ENCODE results near the gene SCARF1. TPM values are rescaled to one million over a fixed set of nuclear protein-coding genes. Genes with fewer than 3 reads are reported as not detected.
A peak's percentile ranks its signal among the peaks of the same experiment; 100 is the strongest.

Gene SCARF1
- total RNA-seq, 1 experiment from 2014 or later = 0.73 TPM

GRCh38 chr17:1684378-1685189 is 39.1 kb upstream of the SCARF1 start, which contains the start of gene PRPF8:
TSS of gene PRPF8 (minus strand) at chr17:1684867. CDS start at chr17:1684571, 296 bp downstream.
- peak within 1 kb of the TSS; percentile 97 for H3K4me2 ChIP-seq (ENCODE audit: low read length)
- H4K20me1 ChIP-seq (ENCODE audit: low read length) = peaks cover 15% of the 10 kb centered on the region
- ChIA-PET CTCF (no interaction called here), POLR2A (ENCODE audit: unreplicated experiment) (interaction anchor here (0.5 to 0.6 kb wide), 2 partner anchors 19 to 22 kb away, joined by 4 to 6 read pairs; no protein-coding TSS in a partner anchor)
- TF ChIP-seq EZH2phosphoT487 (IDR thresholded peaks at IDR 0.05; ENCODE audit: borderline replicate concordance, low read length) (no peak), CTCF (conservative IDR thresholded peaks at IDR 0.05; ENCODE audit: low read depth, low read length) (no peak), EZH2 (IDR thresholded peaks at IDR 0.05; ENCODE audit: low read length, unreplicated experiment) (no peak)
- peaks cover 47% of the 10 kb centered on the region for H3K79me2 ChIP-seq (ENCODE audit: low read length)
- H3K9me3 ChIP-seq (ENCODE audit: low read length) = no peaks in the 10 kb centered on the region
- no peaks in the 10 kb centered on the region for H3K9me2 ChIP-seq (replicated peaks; ENCODE audit: low read length)
- peak; percentile 95 for DNase-seq
- H3F3A ChIP-seq (ENCODE audit: low read length, unreplicated experiment) = no peaks in the 10 kb centered on the region
- ATAC-seq = peak; percentile 99
- intact Hi-C loops (cut with micrococcal nuclease) = loop anchor here (2.0 kb wide), 1 partner anchor 26 kb away; the partner anchor contains the start of gene TLCD2
- H3K27ac ChIP-seq (ENCODE audit: low read length) = peak within 1 kb of the TSS; percentile 55
- H3K36me3 ChIP-seq (ENCODE audit: low read depth, low read length) = peaks cover 36% of the 10 kb centered on the region
- H3K4me1 ChIP-seq (ENCODE audit: insufficient read depth, low read length) = peaks cover 6% of the 10 kb centered on the region
- TSS peak; percentile 80 for BruUV-seq (replicated peaks)
- H2AFZ ChIP-seq (ENCODE audit: low read length) = peak within 1 kb of the TSS; percentile 67
- H3K27me3 ChIP-seq (ENCODE audit: low read length) = no peaks in the 10 kb centered on the region
- peak within 1 kb of the TSS; percentile 84 for H3K4me3 ChIP-seq (ENCODE audit: low read length)
- peak within 1 kb of the TSS; percentile 94 for H3K9ac ChIP-seq (ENCODE audit: low read length)

DNA sequence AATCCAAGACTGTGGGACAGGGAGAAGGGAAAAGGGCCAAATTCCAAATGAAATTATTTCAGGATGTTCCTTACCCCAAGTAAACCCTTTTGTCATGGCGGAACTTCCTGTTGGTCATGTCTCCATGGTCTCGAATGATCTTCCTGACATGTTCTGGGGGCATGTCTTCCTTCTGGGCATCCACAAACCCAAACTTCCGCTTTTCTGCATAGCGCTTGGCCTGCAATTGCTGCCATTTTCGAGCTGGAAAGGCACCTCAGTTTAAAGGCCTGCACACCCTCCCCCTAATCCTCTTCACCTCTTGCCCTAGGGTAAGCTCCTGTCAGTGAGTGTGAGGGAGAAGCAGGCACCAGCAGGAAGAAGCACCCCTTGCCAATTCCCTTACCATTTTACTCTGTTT is 37.9 kb upstream of the SCARF1 start:
- ChIA-PET CTCF (no interaction called here), POLR2A (ENCODE audit: unreplicated experiment) (no interaction called here)
- intact Hi-C loops (cut with micrococcal nuclease) = no loop called here
- Histone ChIP-seq H3F3A (ENCODE audit: low read length, unreplicated experiment) (no peaks in the 10 kb centered on the region), H4K20me1 (ENCODE audit: low read length) (peaks cover 15% of the 10 kb centered on the region), H3K9me3 (ENCODE audit: low read length) (no peaks in the 10 kb centered on the region), H3K4me3 (ENCODE audit: low read length) (peak overlapping the region; percentile 84), H3K27ac (ENCODE audit: low read length) (no peak overlapping the region), H2AFZ (ENCODE audit: low read length) (no peak overlapping the region), H3K4me1 (ENCODE audit: insufficient read depth, low read length) (peaks cover 6% of the 10 kb centered on the region), H3K27me3 (ENCODE audit: low read length) (no peaks in the 10 kb centered on the region), H3K36me3 (ENCODE audit: low read depth, low read length) (peaks cover 47% of the 10 kb centered on the region), H3K9ac (ENCODE audit: low read length) (peak overlapping the region; percentile 94), H3K9me2 (replicated peaks; ENCODE audit: low read length) (no peaks in the 10 kb centered on the region), H3K79me2 (ENCODE audit: low read length) (peaks cover 47% of the 10 kb centered on the region), H3K4me2 (ENCODE audit: low read length) (peak overlapping the region; percentile 97)
- no peak for ATAC-seq
- TF ChIP-seq EZH2 (IDR thresholded peaks at IDR 0.05; ENCODE audit: low read length, unreplicated experiment) (no peak), CTCF (conservative IDR thresholded peaks at IDR 0.05; ENCODE audit: low read depth, low read length) (no peak), EZH2phosphoT487 (IDR thresholded peaks at IDR 0.05; ENCODE audit: borderline replicate concordance, low read length) (no peak)
- DNase-seq = no peak
- no TSS peak for BruUV-seq (replicated peaks)

GRCh38 chr17:1676401-1676800 is 30.9 kb upstream of the SCARF1 start:
- Histone ChIP-seq H3K27ac (ENCODE audit: low read length) (no peak overlapping the region), H3K36me3 (ENCODE audit: low read depth, low read length) (peaks cover 78% of the 10 kb centered on the region), H3K4me1 (ENCODE audit: insufficient read depth, low read length) (no peaks in the 10 kb centered on the region), H2AFZ (ENCODE audit: low read length) (no peak overlapping the region), H3K27me3 (ENCODE audit: low read length) (no peaks in the 10 kb centered on the region), H3F3A (ENCODE audit: low read length, unreplicated experiment) (no peaks in the 10 kb centered on the region), H3K9me3 (ENCODE audit: low read length) (no peaks in the 10 kb centered on the region), H3K9me2 (replicated peaks; ENCODE audit: low read length) (no peaks in the 10 kb centered on the region), H4K20me1 (ENCODE audit: low read length) (0 out of 2 replicates have a peak, but pooled peaks cover 4% of the 10 kb centered on the region), H3K9ac (ENCODE audit: low read length) (no peak overlapping the region), H3K79me2 (ENCODE audit: low read length) (peaks cover 15% of the 10 kb centered on the region; the same call in 1 of the 2 replicates), H3K4me2 (ENCODE audit: low read length) (no peak overlapping the region), H3K4me3 (ENCODE audit: low read length) (no peak overlapping the region)
- no peak for DNase-seq
- no peak for ATAC-seq
- CTCF ChIA-PET = no interaction called here
- TF ChIP-seq EZH2phosphoT487 (IDR thresholded peaks at IDR 0.05; ENCODE audit: borderline replicate concordance, low read length) (no peak), CTCF (conservative IDR thresholded peaks at IDR 0.05; ENCODE audit: low read depth, low read length) (no peak), EZH2 (IDR thresholded peaks at IDR 0.05; ENCODE audit: low read length, unreplicated experiment) (no peak)
- POLR2A ChIA-PET (ENCODE audit: unreplicated experiment) = no interaction called here
- intact Hi-C loops (cut with micrococcal nuclease) = no loop called here
- no TSS peak for BruUV-seq (replicated peaks)
